ENCODE data around the gene HGF.

Gene HGF

DNA sequence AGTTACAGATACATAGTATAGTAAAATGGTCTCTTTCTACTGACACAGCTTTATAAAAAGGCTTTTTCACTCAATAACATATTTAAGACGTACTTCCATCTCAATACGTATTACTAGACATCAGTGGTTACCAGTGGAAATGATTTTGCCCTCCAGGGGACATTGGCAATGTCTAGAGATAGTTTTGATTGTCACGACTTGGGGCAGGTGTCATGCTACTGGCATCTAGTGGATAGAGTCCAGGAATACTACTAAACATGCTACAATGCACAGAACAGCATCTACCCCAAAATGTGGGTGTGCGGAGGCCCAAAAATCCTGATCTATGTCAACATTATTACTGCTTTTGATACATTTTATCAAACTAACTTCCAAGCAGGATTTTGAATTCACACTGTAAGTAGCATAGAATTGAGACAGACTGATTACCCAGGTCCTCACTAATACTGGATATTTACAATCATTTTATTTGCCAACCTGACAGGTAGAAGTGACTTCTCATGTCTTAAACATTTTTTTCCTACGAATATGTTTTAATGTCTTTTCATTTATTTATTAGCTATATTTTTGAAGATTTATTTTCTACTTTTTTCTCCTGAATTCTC is 53.8 kb downstream of the HGF start:
- DNase-seq: no peak

DNA sequence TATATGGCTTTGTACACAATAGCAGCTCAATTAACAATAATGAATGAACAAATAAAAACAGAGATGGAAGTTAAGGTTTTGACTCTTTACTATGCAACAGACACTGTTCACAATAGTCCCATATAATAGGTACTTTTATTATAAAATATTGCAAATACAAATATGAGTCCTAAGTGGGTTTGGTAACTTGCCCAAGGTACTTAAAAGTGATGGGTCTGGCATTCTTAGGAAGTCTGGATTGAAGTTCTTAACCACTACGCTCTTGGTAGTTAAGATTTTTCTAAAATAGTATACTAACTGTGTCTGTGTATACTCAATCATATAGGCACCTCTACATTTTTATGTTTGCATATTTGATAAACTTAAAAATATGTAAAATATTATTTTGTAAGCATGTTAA is 55.5 kb downstream of the HGF start:
- no peak for DNase-seq

DNA sequence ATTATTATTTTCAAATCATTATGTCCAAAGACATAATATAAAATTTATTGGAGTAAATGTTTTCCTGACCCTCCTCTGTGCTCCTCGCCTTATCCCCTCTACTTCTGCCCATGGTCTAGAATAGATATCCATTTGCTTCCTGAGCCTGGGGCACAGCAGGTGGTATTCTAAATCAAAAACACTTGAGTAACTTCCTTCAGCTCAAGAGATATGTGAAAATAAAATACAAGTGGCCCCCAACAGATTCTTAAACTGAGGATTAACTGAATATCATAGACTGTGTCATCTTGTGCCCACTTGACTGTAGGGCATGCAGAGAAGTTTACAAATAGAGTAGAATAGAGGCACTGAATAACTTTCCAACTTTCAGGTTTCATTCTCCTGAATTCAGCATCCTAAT is 59.1 kb downstream of the HGF start:
- DNase-seq: no peak

DNA sequence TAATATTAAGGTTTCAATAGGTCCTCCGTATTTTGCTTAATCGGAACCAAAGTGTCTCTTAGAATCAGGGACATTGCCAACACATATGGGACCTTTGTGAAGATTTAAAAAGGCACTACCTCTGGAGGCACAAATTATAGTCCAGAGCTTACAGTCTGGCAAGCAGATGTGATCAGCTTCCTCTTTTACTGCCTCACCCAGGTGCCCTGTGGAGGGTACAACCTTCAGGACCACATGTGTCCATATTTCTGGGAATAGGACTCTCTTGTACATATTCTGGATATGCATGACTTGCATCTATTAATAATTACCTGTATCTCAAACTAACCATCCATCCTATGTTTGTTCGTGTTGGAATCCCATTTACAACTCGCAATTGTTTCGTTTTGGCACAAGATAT is 60.0 kb downstream of the HGF start:
- no peak for DNase-seq

DNA sequence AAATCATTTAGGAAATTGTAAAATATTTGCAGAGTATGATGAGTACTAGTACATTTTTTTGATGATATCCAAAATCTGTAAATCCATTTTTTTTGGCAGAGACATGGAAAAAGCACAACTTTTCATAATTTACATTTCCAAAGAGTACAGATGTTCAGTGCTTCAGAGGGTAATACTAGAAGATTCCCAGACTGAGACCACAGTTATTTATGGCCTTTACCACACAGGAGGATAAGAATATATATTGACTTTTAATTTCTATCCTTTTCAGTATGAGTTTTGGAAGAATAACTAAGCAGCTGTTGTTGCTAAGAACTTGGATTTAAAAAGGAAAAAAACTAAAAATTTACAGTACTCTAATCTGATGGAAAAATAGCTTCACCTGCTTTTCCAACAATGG is 61.9 kb downstream of the HGF start:
- no peak for DNase-seq

DNA sequence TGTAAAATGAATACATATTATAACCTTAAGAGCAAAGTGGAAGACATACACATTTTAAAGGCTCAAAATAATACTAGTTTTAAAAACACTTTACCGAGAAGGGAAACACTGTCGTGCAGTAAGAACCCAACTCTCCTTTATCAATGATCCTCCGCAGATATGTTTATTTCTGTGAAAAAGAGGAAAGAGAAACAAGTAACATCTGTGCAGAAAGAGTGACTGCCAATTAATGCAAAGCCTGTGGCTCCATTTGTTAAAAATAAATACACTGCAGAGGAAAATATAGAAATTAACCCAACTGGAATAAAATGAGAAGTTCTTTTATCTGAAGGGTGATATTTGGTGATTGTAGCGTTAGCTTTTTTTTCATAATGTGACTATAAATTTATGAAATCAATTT is 62.7 kb downstream of the HGF start:
- no peak for DNase-seq

DNA sequence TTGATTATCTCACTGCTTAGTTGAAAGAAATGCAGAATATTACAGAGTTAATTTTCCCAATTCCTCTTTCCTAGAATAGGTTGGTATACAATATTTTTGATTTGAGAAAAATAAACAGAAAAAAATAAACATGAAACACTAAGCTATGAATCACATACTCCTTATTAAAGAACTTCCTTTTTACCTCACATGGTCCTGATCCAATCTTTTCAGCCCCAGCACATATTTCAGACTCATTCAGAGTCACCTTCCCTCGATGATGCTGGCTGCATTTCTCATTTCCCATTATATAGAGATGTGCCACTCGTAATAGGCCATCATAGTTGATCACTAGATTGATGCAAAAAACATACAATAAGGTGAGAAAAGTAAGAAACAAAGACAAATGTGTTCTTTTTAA is 64.6 kb downstream of the HGF start:
- DNase-seq: no peak

DNA sequence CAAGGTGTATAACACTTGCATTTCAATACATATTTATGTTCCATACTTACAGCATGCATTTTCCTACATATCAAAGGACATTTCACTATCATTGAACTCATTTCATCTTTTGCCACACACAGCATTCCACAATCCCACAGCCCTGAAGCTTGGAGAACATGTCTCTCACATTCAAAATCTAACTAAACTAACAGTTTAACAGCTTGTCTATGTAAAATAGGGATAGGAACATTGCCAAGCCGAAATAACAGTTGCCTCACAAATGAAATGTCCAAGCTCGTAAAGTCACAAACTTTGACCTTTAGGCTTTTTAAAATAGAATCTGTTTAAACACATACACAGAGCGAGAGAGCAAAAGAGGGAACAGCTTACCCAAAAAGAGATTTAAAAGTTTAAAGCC is 65.3 kb downstream of the HGF start:
- DNase-seq: no peak

DNA sequence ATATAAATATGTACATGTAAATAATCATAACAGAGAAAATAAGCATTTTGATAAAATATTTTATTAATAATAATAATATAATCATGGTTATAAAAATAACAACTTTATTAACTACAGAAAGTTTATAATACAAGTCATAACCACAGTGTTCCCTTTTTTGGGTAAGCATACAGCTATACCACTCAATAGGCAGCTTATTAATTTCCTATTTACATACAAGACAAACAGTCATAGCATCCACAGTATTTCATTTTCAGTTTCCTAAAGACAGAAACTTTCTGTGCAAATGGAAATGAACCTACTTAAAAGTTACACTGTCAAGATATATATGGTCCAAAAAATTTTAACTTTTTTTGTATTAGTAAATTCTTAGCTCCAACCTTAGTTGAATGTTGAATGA is 70.9 kb downstream of the HGF start:
- no peak for DNase-seq

DNA sequence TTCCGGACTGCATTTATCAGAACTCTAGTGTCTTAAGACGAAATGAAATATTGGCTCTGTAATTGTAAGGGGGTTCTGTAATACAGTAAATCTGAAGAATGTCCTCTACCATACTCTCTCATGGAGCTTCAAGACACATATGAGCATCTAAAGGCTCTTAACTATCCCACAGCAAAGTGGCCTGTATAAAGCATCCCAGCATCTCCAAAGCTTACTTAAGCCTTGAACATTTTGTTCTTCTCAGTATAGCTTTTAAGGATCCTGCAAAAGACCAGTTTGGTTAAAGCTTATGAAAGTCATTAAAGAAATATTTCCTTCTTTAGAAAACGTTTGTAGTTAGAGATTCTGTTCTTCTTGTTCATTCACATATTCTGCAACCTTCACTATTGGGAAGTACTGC is 75.1 kb downstream of the HGF start:
- no peak for DNase-seq

DNA sequence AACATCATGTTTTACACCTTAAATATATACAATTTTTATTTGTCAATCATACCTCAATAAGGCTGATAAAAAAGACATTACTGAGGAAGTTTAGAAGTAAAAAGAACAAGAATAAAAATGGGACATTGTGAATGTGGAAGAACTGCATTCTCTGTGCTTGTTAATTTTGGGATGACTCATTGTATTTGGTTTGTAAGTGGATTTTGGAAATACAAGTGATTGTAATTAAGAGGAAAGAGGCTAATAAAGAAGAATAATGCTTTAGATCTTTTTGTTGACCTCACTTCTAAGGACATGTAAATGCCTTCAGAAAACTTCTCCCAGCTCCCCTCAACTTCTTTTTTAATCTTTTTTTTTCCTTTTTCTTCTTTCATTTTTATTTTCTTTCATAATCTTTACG is 76.0 kb downstream of the HGF start:
- no peak for DNase-seq

DNA sequence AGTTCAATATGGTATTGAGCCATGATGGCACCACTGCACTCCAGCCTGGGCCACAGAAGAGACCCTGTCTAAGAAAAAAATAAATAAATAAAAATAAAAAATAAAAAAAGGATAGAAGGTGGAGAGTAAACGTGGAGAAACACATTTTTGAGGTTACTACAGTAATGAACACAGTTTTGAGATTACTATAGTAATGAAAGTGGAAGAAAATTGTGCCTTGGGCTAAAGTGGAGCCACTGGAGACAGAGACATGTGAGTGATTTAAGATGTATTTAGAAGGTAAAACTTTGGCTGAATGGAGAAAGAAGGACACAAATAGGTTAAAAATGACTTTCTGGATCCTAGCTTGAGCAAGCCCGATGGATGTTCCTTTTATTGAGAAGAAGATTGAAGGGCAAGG is 76.8 kb downstream of the HGF start:
- no peak for DNase-seq

DNA sequence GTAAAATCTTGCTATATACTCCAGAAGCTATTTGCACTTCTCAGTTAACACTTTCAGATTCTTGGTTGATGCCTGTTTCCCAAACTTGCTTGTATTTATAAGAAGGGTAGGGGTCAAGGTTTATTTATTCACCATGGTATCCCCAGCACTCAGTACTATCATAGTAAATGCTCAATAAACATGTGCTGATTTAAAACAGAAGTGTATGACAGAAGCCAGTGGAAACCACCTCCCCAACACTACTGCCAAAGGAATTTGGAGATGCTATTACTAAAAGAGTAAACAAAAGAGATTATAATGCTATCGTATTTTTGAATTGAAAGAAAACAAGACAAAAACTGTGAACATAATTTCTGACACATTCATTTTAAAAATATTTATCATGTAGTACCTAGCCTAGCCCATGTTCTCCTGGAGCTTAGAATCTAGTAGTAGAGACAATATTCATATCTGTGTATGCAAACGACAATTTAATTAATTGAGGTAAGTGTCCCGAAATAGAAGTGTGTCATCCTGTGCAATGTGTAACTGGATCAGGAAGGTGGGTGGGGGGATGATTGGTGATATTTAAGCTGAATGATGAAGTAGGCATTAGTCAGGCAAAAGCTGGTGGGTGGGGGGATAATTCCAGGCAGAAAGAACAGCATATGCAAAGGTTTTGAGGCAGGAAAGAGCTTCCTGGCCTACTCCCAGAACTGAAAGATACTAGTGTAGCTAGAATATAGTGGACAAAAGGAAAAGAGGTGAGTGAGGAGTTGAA is 77.5 kb downstream of the HGF start:
- DNase-seq: no peak

DNA sequence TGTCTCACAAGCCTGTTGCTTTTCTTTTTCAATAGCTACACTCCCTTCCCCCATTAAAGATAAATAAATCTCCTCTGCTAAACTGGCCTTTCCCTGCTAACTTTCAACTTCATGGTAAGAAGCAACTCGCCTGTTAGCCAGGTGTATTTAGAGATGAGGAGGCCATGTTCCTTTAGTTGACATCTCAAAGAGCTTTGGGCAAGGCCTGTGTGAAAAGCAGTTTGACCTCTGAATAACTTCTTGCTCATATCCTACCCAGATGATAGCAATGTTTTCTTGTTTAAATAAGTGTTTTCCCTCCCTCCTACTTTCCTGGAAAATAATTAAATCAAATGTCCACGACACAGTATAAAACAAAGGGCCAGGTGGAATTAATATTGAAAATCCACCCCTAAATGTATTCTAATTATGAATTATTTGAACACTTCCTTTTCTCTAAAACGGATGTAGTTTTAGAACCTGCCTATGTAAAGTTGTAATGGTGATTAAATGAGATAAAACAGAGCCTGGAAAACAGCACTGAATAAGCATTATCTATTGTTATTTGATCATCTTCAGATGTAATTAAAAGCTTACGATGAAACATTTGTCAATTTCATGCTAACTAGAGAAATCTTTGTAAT is 78.5 kb downstream of the HGF start:
- DNase-seq: no peak

DNA sequence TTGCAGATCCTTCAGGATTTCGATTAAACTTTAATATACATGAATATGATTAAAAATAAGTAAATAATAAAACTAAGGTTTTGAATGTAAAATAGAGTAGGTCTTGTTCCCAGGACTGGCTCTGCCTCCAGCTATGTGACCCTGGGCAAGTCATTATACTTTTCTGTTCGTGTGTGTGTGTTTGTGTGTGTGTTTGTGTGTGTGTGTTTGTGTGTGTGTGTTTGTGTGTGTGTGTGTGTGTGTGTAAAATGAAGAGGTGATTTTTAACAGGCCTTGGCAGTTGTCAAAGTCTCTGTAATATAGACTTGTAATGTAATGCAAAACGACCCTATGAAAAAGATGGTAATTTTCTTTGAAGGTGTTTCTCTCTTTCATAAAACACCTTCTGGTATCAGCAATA is 79.2 kb downstream of the HGF start:
- DNase-seq: no peak

DNA sequence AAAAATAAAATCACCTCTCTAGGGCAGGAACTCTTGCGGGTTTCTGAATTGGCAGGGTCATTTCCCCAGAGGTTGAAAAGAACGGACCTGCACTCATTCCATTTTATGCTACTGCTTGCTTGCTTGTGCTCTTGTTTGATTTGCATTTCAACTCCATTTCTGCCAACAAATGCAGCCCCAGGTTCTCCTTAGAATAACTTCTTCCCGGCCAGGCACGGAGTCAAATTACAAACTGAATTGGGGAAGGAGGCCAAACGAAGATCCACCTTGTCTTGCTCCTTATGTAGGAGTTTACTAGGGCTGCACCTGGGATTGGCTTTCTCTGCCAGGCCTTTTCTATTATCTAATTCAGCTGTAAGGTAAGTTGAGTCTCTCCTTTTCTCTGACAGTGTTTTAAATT is 79.6 kb downstream of the HGF start:
- DNase-seq: no peak

DNA sequence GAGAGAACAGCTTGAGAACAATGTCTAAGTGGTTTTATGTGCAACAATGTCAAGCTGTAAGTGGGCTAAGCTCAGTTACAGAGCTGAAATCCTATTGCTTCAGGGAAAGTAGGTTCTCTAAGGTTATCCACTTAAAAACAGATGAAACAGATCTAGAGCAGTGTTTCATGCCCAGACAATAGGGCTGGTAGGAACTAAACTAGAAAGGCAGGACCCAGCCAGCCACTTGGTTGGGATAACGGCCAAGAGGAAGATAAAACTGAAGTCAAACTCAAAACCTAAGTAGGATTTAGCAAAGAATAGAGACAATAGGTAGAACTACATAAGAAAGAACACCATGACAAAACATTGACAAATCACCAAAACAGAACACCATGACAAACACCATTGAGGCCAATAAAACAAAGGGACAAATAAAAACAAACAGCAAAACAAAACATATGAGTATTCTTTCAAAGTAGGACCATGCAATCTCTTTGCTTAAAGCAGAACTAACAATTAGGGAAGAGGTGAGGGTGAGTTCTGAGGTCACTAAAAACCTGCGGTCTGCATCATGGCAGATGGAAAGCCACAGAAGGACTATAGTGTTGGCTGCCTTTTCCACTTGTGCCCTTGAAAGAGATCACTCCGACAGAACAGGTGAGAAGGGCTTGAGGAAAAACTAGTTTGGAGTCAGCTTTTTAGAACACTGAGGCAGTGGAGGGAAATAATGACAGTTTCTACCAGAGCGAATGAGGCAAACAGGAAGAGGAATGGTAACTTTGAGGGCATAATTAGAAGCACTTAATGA is 81.0 kb downstream of the HGF start:
- no peak for DNase-seq

DNA sequence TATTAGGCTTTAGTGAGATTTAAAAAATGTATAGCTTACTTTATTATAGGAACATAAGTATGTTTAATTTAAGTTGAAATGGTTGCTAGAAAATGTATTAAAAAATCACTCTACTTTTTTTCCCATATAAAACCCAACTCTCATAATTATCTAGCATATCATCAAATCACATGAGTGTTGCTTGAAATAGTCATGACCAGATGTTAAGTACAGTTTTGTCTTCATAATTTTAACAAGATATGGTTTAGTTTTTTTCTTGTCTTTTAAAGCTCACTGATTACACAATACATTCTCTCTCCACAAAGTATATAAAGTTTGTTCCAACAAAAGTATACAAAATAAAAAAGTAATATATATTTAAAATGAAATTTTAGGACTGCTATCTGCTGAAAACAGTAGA is 82.8 kb downstream of the HGF start:
- DNase-seq: no peak

DNA sequence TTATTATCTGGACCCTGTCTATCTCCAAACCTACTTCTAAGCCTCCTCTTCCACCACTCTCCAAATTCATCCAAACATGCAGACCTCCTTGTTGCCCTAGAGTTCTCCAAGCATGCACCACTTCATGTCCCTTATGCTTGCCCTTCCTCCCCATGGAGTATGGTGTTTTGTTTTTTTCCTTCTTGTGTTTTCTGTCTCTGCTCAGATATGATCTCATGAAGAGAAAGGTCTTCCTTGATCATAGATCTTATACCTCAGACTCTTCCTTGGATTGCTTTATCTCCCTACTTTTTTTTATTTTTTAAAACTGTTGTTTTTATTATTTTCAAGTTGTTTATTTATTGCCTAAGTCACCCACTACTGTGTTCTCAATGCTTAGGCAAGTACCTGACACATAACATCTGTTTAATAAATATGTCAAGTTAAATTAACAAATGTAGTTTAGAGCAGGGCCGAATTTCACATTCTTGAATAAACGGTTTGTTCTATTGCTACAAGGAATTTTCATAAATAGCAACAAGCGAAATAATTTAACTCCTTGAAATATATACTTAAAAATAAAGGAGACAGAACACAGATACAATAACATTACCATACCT is 84.5 kb downstream of the HGF start:
- no peak for DNase-seq

DNA sequence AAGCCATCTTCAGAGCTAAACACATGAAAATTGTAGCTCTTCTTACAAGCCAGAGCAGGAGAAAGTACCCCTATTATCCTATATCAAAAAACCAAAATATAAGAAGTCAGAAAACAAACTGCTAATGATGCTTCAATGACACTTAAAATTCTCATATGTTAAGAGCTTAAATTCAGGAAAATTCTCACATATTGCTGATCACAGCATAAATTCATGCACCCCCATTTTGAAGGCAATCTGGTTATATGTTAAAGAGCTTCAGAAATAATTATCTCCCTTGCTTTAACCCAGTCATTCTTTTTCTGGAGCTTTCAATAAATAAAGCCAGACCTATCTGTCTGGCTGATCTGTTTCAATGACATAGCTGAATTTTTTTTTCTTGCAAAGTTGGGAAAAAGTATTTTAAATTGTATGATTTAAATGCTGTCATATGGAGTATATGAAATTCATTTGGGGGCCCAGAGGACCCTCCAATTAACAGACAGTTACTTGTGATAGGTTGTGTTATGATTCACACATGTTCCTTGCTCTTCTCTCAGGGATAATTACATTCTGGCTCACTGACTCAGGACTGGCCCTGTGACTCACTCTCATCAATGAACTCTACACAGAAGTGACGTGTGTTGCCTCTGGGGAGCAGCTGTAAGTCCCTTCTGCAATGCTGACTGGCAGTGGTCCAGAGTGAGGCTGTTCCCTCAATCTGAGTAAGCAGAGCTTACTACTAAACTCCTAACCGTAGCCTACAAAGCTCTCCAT is 85.2 kb downstream of the HGF start:
- peak; percentile 39 to 79 for DNase-seq

DNA sequence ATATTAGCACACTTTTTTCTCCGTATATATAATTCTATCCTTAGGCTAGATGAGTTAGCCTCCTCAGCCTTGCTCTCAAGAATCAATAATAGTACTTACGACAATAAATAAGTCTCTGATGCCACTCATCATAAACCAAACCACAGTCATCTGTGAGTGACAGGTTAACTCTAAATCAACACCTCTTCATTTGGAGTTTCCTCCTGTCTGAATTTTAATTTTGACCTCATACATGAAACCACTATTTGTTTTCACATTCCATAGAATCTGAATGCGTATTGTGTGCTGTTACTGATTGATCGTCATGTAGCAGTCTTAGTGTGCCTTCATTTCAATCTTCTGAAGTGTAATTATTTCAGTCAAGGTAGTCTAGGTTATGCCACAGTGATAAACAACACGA is 85.8 kb downstream of the HGF start:
- DNase-seq: no peak

DNA sequence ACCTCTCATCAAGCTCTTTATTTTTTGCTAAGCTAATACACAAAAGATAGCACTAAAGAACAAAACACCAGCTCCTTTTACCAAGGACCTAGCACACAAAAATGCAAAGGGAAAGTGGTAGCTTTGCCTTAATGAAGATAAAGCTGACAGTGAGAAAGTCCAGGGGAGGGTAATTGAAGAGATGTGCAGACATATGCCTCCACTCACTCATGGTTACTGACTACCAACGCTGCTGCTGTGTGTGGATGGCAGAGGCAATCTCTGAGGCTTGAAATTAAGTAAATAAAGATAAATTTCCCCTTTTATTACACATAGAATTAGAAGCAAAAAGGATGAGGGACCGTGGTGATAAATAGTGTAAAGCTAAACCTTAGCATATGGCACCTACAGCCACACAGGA is 87.0 kb downstream of the HGF start:
- no peak for DNase-seq

DNA sequence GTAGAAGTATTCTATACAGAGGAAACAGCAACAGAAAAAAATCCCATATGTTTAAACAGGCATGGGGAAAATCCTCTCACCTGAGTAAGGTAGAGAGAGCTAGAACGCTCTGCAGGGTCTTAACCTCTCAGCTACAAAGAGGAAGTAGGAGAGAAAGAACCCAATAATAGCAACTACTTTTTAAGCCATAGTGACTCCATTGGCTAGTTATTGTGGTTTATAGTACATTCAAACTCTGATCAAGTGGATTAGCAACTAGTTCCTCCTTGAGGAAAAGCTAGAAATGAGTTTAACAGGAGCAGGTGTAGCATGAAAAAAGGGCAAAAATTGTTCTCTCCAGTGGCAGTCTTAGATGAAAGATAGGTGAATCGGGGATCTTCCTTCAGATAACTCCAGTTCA is 89.7 kb downstream of the HGF start:
- DNase-seq: no peak
